GM21619 (cell line): Measurements from ENCODE around the gene MAFF.

Experiments
- ATAC-seq: cut with Tn5 transposase; IDR thresholded peaks from one replicate; pipeline ENCODE4 v1.9.1; 2021; ENCODE audit not compliant: unreplicated experiment

Gene MAFF

GRCh38 chr22:38246692-38247091 lies 44.9 kb downstream of the MAFF start:
- no peak for ATAC-seq

GRCh38 chr22:38247713-38248112 lies 45.9 kb downstream of the MAFF start:
- ATAC-seq = no peak

- no peak for ATAC-seq
These were observed 46.5 kb downstream of the MAFF start for GRCh38 chr22:38248280-38248679.

DNA sequence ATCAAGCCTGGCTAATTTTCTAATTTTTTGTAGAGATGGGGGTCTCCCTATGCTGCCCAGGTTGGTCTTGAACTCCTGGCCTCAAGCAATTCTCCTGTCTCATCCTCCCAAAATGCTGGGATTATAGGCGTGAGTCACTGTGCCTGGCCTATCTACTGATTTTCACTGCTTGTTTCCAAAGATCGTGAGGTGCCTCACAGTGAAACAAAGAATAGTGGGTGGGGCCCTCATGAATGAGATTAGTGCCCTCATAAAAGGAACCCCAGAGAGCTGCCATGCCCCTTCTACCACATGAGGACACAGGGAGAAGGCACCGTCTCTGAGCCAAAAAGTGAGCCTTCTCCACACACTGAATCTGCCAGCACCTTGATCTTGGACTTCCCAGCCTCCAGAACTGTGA lies 47.5 kb downstream of the MAFF start:
- ATAC-seq = no peak

- no peak for ATAC-seq
These were observed 48.2 kb downstream of the MAFF start for GRCh38 chr22:38249803-38250642.

- ATAC-seq = no peak
These were observed 49.0 kb downstream of the MAFF start for GRCh38 chr22:38250643-38251340.

DNA sequence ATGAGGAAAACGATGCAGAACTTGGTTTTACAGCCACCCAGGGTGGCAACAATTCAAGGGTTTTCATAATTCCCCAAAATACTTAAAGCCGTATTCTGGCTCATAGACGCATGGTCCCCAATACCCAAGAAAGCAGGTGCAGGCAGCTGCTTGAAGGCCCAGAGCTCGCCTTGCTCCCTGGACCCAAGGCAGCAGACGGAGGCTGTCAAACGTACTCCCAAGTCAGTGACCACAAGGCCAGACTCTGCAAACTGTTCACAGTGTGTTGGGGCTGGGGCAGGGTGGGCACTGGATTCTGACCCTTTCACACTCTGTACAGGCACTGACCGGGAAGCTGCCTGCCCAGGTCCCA lies 49.5 kb downstream of the MAFF start:
- ATAC-seq = no peak

DNA sequence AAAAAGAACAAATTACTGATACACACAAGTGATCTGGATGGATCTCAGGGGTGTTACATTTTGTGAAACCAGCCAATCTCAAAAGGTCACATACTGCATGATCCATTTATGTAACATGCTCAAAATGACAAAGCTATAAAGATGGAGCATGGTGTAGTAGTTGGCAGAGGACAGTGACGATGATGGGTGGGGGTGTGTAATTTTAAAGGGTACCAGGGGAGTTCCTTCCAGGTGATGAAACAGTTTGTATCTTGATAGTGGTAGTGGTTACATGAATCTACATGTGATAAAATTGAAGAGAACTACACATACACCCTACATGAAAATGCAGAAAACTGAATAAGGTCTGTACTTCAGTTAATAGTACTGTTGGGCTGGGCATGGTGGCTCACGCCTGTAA lies 53.9 kb downstream of the MAFF start:
- no peak for ATAC-seq

DNA sequence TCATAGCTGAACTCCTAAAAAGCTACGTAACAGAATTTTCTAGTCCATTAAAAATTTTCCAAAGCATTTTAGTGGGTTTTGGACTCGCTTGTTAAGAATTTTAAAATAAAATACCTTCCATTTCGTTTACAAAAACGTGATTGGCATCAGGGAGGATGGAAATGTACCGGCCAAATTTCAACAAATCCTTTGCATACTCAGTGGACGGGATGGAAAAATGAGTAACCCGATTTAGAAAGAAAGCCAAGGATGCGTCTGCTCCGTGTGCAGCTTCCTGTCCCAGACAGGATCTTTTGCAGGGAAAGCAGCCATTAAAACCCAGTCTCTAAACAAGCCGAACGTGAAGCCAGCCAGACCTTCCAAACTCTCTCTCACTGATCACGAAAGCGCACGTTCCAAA lies 55.4 kb downstream of the MAFF start:
- no peak for ATAC-seq

GRCh38 chr22:38257650-38258250 lies 56.0 kb downstream of the MAFF start:
- ATAC-seq = no peak

- ATAC-seq = no peak
These were observed 57.1 kb downstream of the MAFF start for GRCh38 chr22:38258895-38259294.

GRCh38 chr22:38259370-38259769 lies 57.6 kb downstream of the MAFF start:
- no peak for ATAC-seq

DNA sequence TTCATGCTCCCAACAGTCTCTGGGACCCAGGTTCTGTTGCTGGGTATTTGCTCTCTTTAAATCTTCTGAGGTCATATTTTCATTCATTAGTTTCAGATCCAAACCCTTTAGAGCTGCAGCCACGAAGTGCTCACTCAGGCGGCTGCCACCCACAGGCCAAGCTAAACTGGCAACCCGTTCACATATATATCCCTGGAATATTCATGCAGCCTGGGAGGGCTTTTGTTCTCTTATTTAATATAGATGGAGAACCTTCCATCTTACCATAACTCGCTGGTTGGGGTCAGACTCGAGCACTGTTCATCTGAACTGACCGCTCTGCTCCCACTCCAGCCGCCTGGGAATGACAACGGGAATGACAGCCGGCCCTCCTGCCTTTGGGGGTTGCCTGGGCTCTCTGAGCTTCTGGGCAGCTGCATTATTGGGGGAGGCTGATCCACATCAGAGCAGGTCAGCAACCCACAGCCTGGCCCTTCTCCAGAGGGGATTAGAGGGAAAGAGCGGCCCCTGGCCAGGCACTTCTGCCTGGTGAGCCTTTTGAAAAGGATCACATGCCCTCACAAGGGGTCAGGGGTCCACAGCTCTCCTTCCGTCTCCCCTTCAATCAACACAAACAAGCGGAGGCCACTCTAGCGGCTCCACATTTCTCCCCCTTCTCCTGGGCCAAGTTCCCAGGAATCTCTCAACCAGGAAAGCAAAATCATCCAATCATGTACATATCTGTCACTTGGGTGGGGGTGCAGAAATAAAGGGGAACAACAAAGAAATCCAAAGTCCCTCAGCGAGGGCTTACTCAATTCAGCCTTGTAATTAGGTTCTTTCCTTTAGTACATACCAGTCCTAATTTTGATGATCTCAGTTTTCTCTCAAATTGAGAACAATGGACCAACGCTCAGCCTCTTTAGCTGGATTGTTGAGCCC lies 59.2 kb downstream of the MAFF start:
- peak; percentile 30 for ATAC-seq

DNA sequence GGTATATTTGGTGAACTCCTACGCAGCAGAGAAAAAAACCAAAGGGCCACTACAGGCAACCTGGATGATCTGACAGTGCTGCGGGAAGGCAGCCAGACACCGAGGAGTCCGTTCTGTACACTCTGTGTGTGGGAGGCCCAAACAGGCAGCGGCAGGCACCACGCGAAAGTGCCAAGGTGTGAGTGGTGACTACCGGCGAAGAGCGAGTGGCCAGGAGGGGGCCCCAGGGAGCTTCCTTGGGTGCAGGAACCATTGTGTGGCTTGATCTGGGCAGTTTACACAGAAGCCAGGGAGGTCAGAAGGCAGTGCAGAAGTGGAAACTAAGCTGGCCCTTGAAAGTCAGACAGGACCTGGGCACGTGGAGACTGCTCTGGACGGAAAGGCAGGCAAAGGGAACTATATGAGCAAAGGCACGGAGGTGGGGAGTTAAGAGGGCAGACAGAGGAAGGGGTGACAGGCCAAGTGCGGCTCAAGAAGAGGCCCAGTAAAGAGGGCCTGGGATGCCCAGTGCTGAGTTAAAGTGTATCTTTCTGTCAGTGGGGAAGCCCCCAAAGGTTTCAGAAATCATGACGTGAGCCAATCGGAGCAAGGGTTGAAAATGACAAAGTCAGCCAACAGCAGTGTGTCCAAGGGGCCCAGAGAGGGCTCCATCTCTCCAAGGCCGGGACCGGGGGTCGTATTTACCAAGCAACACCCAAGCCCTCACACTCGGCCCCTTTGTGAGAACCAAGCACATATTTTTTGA lies 60.4 kb downstream of the MAFF start:
- no peak for ATAC-seq

DNA sequence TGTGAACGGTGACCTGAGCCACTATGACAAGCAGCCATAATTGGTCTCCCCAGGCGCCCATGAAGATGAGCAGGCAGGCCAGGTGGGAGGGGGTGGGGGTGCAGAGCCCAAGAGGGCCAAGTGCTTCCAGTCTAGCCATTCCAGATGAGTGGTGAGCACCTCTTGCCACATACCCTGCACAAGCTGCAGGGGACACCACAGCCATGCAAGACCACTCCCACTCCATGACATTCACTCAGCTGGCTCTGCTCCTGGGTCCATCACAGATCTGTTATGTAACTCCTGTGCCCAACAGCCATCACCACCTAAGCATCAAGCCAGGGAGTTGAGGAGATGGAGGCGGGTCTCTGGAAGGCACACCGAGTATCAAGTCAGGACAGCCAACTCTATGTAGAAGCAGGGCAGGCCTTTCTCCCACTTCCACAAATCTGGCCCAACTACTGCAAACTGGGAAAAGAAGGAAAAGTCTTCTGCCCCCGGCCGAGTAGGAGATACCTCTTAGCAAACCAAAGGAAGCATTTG lies 62.6 kb downstream of the MAFF start:
- ATAC-seq = no peak
